Neural crest cell (in vitro differentiated cells): Measurements from ENCODE around the gene FBXW7. TPM values are rescaled to one million over a fixed set of nuclear protein-coding genes. Genes with fewer than 3 reads are reported as not detected.

ENCODE experiments used
- DNase-seq: peaks from one replicate; pipeline ENCODE4 v3.0.0; 2021; ENCODE audit warnings: low read depth, mixed read lengths, low spot score
- H3K27ac Mint-ChIP-seq: one replicate; pipeline ENCODE4 v1.8.0; 2021; ENCODE audit warnings: mild to moderate bottlenecking, mixed read lengths; ENCODE audit not compliant: unreplicated experiment
- H3K27me3 Mint-ChIP-seq: 2 replicates; pipeline ENCODE4 v1.8.0; 2021; ENCODE audit warnings: low read depth, mild to moderate bottlenecking, mixed read lengths
- H3K36me3 Mint-ChIP-seq: 2 replicates; pipeline ENCODE4 v1.8.0; 2021; ENCODE audit warnings: low read depth, mild to moderate bottlenecking, mixed read lengths
- H3K4me1 Mint-ChIP-seq: 2 replicates; pipeline ENCODE4 v1.8.0; 2021; ENCODE audit warnings: mixed read lengths
- H3K4me3 Mint-ChIP-seq: one replicate; pipeline ENCODE4 v1.8.0; 2021; ENCODE audit warnings: mild to moderate bottlenecking, mixed read lengths
- H3K9me3 Mint-ChIP-seq: 2 replicates; pipeline ENCODE4 v1.8.0; 2021; ENCODE audit warnings: mixed read lengths
- CTCF ChIP-seq: fragments of 200-600 bp; sonication (generic); conservative IDR thresholded peaks from 2 replicates; pipeline ENCODE4 v1.5.0; 2021; ENCODE audit warnings: antibody characterized with exemption, mild to moderate bottlenecking
- total RNA-seq: library from RNA; stranded (reverse); gene quantifications from 2 replicates; pipeline ENCODE4 v1.2.1, GENCODE V29; 2021

The FBXW7 gene
- total RNA-seq, 1 donor from 2014 or later, result 33.4 TPM

GRCh38 chr4:152398060-152398459, 137.8 kb downstream of the FBXW7 start:
- Mint-ChIP-seq H3K4me3 (no peak overlapping the region), H3K9me3 (peaks cover 9% of the 10 kb centered on the region), H3K4me1 (peaks cover 5% of the 10 kb centered on the region), H3K27me3 (no peaks in the 10 kb centered on the region), H3K36me3 (peaks cover 16% of the 10 kb centered on the region), H3K27ac (no peak overlapping the region)
- no peak for DNase-seq
- TF ChIP-seq CTCF, result peak; percentile 74

GRCh38 chr4:152394791-152395190, 141.1 kb downstream of the FBXW7 start:
- no peak overlapping the region for H3K4me3 Mint-ChIP-seq
- H3K9me3 Mint-ChIP-seq, result no peaks in the 10 kb centered on the region
- peaks cover 2% of the 10 kb centered on the region for H3K36me3 Mint-ChIP-seq
- H3K27me3 Mint-ChIP-seq, result no peaks in the 10 kb centered on the region
- H3K4me1 Mint-ChIP-seq, result peaks cover 5% of the 10 kb centered on the region
- DNase-seq, result no peak
- TF ChIP-seq CTCF, result no peak
- no peak overlapping the region for H3K27ac Mint-ChIP-seq

- TF ChIP-seq CTCF, result no peak
- no peak overlapping the region for H3K4me3 Mint-ChIP-seq
- peaks cover 5% of the 10 kb centered on the region for H3K4me1 Mint-ChIP-seq
- no peak overlapping the region for H3K27ac Mint-ChIP-seq
- no peak for DNase-seq
- peaks cover 8% of the 10 kb centered on the region for H3K36me3 Mint-ChIP-seq
- no peaks in the 10 kb centered on the region for H3K27me3 Mint-ChIP-seq
- no peaks in the 10 kb centered on the region for H3K9me3 Mint-ChIP-seq
Observed at GRCh38 chr4:152392079-152392478, 143.8 kb downstream of the FBXW7 start.

GRCh38 chr4:152390216-152390615, 145.7 kb downstream of the FBXW7 start:
- Mint-ChIP-seq H3K27ac (no peak overlapping the region), H3K27me3 (no peaks in the 10 kb centered on the region), H3K9me3 (no peaks in the 10 kb centered on the region), H3K4me3 (no peak overlapping the region), H3K4me1 (no peaks in the 10 kb centered on the region), H3K36me3 (peaks cover 8% of the 10 kb centered on the region)
- no peak for TF ChIP-seq CTCF
- no peak for DNase-seq

- H3K4me1 Mint-ChIP-seq, result no peaks in the 10 kb centered on the region
- no peak overlapping the region for H3K27ac Mint-ChIP-seq
- no peak overlapping the region for H3K4me3 Mint-ChIP-seq
- DNase-seq, result no peak
- TF ChIP-seq CTCF, result no peak
- no peaks in the 10 kb centered on the region for H3K27me3 Mint-ChIP-seq
- H3K36me3 Mint-ChIP-seq, result peaks cover 8% of the 10 kb centered on the region
- H3K9me3 Mint-ChIP-seq, result no peaks in the 10 kb centered on the region
Observed at GRCh38 chr4:152389359-152389758, 146.5 kb downstream of the FBXW7 start.

- no peaks in the 10 kb centered on the region for H3K4me1 Mint-ChIP-seq
- peaks cover 6% of the 10 kb centered on the region for H3K36me3 Mint-ChIP-seq
- no peaks in the 10 kb centered on the region for H3K9me3 Mint-ChIP-seq
- H3K27ac Mint-ChIP-seq, result no peak overlapping the region
- H3K4me3 Mint-ChIP-seq, result no peak overlapping the region
- peak; percentile 70 for TF ChIP-seq CTCF
- no peaks in the 10 kb centered on the region for H3K27me3 Mint-ChIP-seq
- DNase-seq, result no peak
Observed at GRCh38 chr4:152385551-152385950, 150.3 kb downstream of the FBXW7 start.
